ENCODE data around the gene ARHGAP22. TPM values are rescaled to one million over a fixed set of nuclear protein-coding genes. Genes with fewer than 3 reads are reported as not detected.

ARHGAP22 gene
- total and polyA plus RNA-seq, 3 experiments from 2014 or later, result not detected

DNA sequence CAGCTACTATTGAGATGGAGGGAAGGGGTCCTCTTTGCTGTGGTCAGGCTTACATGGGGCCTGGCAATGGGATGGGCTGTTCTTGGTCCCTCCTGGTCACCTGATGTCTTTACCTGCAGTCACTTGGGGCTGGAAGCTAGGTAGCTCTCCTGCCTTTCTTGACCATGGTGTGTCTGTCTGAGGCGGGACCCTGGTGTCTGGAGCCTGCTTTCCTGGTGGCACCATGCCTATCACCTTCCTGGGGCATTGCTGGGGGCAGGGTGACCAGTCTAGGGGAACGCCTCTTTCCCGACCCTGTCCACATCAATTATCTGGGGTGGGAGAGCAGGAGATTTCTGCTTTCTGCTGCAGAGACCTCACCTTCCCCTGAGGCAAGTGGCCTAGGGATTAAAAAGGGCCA, 55.6 kb downstream of the ARHGAP22 start:
- no peaks in the 10 kb centered on the region for H3K4me1 ChIP-seq (ENCODE audit: insufficient read depth, low read length)
- no peaks in the 10 kb centered on the region for H3K27me3 ChIP-seq (ENCODE audit: insufficient read depth, low read length, poor library complexity, severe bottlenecking)
- no peaks in the 10 kb centered on the region for H3K9me3 ChIP-seq (ENCODE audit: low read length)
- DNase-seq, result no peak
- H3K36me3 ChIP-seq (ENCODE audit: insufficient read depth, low read length), result no peaks in the 10 kb centered on the region
- no peak overlapping the region for H3K4me3 Mint-ChIP-seq
- no peaks in the 10 kb centered on the region for H3K9me3 Mint-ChIP-seq
- H3K27me3 Mint-ChIP-seq, result no peaks in the 10 kb centered on the region
- H3K27ac Mint-ChIP-seq, result no peak overlapping the region
- ChIA-PET CTCF (no interaction called here), POLR2A (no interaction called here)
- no peaks in the 10 kb centered on the region for H3K36me3 Mint-ChIP-seq
- no peak overlapping the region for H3K4me3 ChIP-seq (ENCODE audit: low read length)
- H3K27ac ChIP-seq (ENCODE audit: low read depth, low read length), result no peak overlapping the region
- H3K4me1 Mint-ChIP-seq, result no peaks in the 10 kb centered on the region

DNA sequence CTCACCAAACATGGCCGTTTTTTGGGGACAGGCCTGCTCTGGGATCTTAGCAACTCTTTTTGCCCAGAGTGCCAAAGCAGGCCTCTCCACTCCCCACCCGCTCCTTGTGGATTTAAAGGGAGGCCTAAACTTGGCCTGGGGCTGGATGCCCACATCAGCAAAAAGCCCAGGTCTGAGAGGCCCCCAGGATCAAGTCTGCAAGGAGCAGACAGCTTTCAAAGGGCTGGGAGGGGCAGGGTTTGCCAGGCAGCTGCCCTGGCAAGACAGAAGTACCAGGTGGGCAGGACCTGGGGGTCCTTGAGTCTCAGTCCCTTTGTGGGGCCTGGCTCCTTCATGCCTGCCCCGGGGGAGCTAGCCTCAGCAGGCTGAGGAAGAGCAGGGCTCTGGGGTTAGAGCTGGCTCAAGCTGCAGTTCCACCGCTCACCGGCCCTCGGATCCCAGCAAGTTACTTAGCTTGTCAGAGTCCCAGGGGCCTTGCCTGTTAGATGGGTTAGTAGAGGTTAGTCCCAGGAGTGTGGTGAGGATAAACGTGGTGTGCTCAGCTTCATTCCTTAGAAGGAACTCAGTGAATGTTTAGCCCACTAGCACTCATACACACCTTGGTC, 56.2 kb downstream of the ARHGAP22 start:
- Histone ChIP-seq H3K4me3 (ENCODE audit: low read length) (no peak overlapping the region), H3K4me1 (ENCODE audit: insufficient read depth, low read length) (no peaks in the 10 kb centered on the region), H3K27ac (ENCODE audit: low read depth, low read length) (no peak overlapping the region), H3K36me3 (ENCODE audit: insufficient read depth, low read length) (no peaks in the 10 kb centered on the region), H3K27me3 (ENCODE audit: insufficient read depth, low read length, poor library complexity, severe bottlenecking) (no peaks in the 10 kb centered on the region), H3K9me3 (ENCODE audit: low read length) (no peaks in the 10 kb centered on the region)
- Mint-ChIP-seq H3K27me3 (no peaks in the 10 kb centered on the region), H3K36me3 (no peaks in the 10 kb centered on the region), H3K9me3 (no peaks in the 10 kb centered on the region), H3K27ac (no peak overlapping the region), H3K4me1 (no peaks in the 10 kb centered on the region), H3K4me3 (no peak overlapping the region)
- ChIA-PET CTCF (no interaction called here), POLR2A (no interaction called here)
- no peak for DNase-seq

DNA sequence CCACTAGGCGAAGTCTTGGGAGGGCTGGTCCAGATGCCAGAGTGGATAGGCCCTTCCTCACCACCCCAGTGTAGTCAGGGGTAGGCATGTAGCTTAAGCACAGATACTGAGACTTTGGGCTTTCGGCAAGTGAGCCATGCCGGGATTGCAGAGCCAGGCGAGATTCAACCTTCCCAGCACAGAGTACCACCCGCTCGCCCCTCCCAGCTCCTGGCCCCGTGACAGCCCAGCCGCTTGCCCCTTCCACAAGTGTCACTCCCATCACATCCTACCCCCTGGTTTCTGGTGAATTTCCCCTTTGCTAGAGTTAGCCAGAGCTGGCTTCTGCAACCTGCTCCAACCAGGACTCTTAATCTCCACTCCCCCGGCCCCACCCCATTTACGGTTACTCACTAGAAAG, 56.9 kb downstream of the ARHGAP22 start:
- H3K27ac ChIP-seq (ENCODE audit: low read depth, low read length), result no peak overlapping the region
- H3K4me1 ChIP-seq (ENCODE audit: insufficient read depth, low read length), result no peaks in the 10 kb centered on the region
- Mint-ChIP-seq H3K36me3 (no peaks in the 10 kb centered on the region), H3K27ac (no peak overlapping the region), H3K27me3 (no peaks in the 10 kb centered on the region), H3K9me3 (no peaks in the 10 kb centered on the region), H3K4me3 (no peak overlapping the region), H3K4me1 (no peaks in the 10 kb centered on the region)
- DNase-seq, result no peak
- no peaks in the 10 kb centered on the region for H3K36me3 ChIP-seq (ENCODE audit: insufficient read depth, low read length)
- H3K4me3 ChIP-seq (ENCODE audit: low read length), result no peak overlapping the region
- no peaks in the 10 kb centered on the region for H3K9me3 ChIP-seq (ENCODE audit: low read length)
- ChIA-PET CTCF (no interaction called here), POLR2A (no interaction called here)
- no peaks in the 10 kb centered on the region for H3K27me3 ChIP-seq (ENCODE audit: insufficient read depth, low read length, poor library complexity, severe bottlenecking)

DNA sequence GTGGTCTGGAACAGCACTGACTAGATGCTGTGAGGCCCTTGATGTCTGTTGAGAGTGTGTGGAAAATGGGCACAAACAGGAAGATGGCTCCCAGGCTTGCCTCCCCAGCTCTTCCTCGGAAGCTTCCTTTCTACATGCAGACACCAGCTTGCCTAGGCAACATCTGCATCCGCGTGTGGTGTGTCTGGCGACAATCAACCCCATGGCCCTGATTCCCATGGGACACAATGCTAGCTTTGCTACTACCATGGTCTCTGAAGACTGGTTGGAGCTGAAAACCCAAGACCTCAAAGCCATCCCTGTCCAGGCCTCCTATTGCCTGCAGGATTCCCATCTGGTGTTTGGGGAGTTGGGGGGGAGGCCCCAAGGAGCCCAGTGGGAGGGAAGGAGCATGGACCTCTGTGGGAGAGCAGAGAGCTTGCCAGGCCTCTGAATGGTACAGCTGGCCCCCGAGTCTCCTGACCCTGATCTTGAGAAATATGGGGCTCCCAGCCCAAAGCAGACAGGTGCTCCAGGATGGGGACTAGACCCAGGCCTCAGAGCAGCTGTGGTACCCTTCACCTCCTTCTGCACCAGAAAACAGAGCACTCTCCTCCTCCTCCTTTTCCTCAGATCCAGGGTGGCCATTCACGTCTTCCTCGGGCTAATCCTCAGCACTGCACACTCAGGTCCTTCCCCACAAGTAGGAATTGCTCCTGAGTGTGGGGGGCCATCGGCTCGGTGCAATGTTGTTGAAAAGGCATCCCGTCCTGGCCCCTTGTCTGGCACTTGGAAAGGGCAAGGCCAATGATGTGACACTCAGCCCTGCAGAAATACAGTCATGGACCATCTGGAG, 57.6 kb downstream of the ARHGAP22 start:
- ChIA-PET CTCF (no interaction called here), POLR2A (no interaction called here)
- no peaks in the 10 kb centered on the region for H3K4me1 ChIP-seq (ENCODE audit: insufficient read depth, low read length)
- H3K27ac ChIP-seq (ENCODE audit: low read depth, low read length), result no peak overlapping the region
- no peak for DNase-seq
- H3K4me3 ChIP-seq (ENCODE audit: low read length), result no peak overlapping the region
- Mint-ChIP-seq H3K27ac (no peak overlapping the region), H3K4me3 (no peak overlapping the region), H3K27me3 (no peaks in the 10 kb centered on the region), H3K36me3 (no peaks in the 10 kb centered on the region), H3K9me3 (peaks cover 0 to 3% (median 0%) of the 10 kb centered on the region in 5 donors), H3K4me1 (no peaks in the 10 kb centered on the region)
- H3K27me3 ChIP-seq (ENCODE audit: insufficient read depth, low read length, poor library complexity, severe bottlenecking), result no peaks in the 10 kb centered on the region
- no peaks in the 10 kb centered on the region for H3K36me3 ChIP-seq (ENCODE audit: insufficient read depth, low read length)
- H3K9me3 ChIP-seq (ENCODE audit: low read length), result no peaks in the 10 kb centered on the region

DNA sequence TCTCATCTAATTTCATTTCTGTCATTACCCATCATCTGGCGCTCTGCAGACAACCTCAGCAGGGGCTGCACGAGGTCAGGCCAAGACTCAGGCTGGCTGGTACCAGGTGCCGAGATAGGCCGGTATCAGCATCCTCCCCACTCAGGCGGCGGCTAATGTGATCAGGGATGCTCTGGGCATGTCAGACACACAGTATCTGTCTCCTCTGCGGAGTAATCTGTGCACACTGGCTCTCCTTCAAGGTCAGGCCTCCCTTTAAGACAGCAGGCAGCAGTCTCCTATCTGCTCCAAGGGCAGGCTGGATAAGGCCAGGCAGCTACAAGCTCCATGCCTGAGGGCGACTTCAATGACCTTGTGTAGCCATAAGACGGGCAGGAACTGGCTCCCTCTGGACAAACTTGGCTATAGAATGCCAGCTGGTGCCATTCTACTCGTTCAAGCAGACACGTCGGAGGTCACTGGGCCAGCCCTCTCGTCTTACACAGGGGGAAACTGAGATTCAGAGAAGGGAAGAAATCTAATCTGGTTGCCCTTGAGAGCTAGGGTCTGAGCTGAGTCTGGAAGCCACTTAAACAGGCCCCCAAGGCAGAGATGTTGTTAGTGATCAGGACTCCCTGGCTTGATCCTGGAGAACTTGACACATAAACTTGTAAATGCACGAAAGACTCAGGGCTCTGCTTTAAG, 59.3 kb downstream of the ARHGAP22 start:
- H3K4me1 Mint-ChIP-seq, result no peaks in the 10 kb centered on the region
- no peaks in the 10 kb centered on the region for H3K27me3 ChIP-seq (ENCODE audit: insufficient read depth, low read length, poor library complexity, severe bottlenecking)
- no peaks in the 10 kb centered on the region for H3K4me1 ChIP-seq (ENCODE audit: insufficient read depth, low read length)
- no peak overlapping the region for H3K4me3 ChIP-seq (ENCODE audit: low read length)
- no peaks in the 10 kb centered on the region for H3K9me3 ChIP-seq (ENCODE audit: low read length)
- H3K27ac Mint-ChIP-seq, result no peak overlapping the region
- H3K27ac ChIP-seq (ENCODE audit: low read depth, low read length), result no peak overlapping the region
- H3K9me3 Mint-ChIP-seq, result peaks cover 0 to 3% (median 0%) of the 10 kb centered on the region in 5 donors
- no peaks in the 10 kb centered on the region for H3K36me3 ChIP-seq (ENCODE audit: insufficient read depth, low read length)
- no peak overlapping the region for H3K4me3 Mint-ChIP-seq
- DNase-seq, result no peak
- H3K36me3 Mint-ChIP-seq, result no peaks in the 10 kb centered on the region
- ChIA-PET CTCF (no interaction called here), POLR2A (no interaction called here)
- peaks cover 0 to 8% of the 10 kb centered on the region in 2 donors for H3K27me3 Mint-ChIP-seq

DNA sequence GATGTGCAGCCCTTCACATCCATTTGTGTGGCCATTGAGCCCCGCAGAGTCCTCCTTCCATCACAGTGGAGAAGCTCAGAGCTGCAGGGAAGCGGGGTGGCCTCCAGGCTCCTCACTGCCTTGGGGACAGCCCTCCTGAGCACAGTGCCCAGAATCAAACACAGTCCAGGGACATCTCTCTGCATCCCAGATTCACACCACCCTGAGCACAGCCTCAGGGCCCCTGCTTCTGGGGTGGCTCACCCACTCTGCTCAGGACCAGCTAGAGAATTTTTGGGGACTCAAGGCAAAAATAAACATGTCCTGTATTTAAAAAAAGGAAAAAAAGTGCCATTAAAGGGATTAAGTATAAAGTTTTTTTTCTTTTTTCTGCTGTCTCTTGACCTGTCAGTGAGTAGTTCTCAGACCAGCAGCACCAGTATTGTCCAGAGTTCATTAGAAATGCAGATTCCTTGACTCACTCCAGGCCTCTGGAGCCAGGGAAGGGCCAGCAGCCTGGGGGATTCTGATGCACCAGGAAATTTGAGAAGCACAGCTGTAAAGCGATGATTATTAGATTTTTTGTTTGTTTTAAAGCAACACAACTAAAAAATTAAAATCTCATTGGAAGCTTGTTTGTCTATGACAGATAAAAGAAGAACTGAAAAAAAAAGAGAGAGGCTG, 61.6 kb downstream of the ARHGAP22 start:
- CTCF ChIA-PET, result no interaction called here
- Histone ChIP-seq H3K9me3 (ENCODE audit: low read length) (no peaks in the 10 kb centered on the region), H3K36me3 (ENCODE audit: insufficient read depth, low read length) (no peaks in the 10 kb centered on the region), H3K4me3 (ENCODE audit: low read length) (no peak overlapping the region), H3K4me1 (ENCODE audit: insufficient read depth, low read length) (no peaks in the 10 kb centered on the region), H3K27me3 (ENCODE audit: insufficient read depth, low read length, poor library complexity, severe bottlenecking) (no peaks in the 10 kb centered on the region), H3K27ac (ENCODE audit: low read depth, low read length) (no peak overlapping the region)
- DNase-seq, result no peak
- peaks cover 0 to 3% (median 0%) of the 10 kb centered on the region in 5 donors for H3K9me3 Mint-ChIP-seq
- POLR2A ChIA-PET, result no interaction called here
- peaks cover 0 to 8% of the 10 kb centered on the region in 2 donors for H3K27me3 Mint-ChIP-seq
- no peaks in the 10 kb centered on the region for H3K4me1 Mint-ChIP-seq
- H3K4me3 Mint-ChIP-seq, result no peak overlapping the region
- no peaks in the 10 kb centered on the region for H3K36me3 Mint-ChIP-seq
- H3K27ac Mint-ChIP-seq, result no peak overlapping the region

DNA sequence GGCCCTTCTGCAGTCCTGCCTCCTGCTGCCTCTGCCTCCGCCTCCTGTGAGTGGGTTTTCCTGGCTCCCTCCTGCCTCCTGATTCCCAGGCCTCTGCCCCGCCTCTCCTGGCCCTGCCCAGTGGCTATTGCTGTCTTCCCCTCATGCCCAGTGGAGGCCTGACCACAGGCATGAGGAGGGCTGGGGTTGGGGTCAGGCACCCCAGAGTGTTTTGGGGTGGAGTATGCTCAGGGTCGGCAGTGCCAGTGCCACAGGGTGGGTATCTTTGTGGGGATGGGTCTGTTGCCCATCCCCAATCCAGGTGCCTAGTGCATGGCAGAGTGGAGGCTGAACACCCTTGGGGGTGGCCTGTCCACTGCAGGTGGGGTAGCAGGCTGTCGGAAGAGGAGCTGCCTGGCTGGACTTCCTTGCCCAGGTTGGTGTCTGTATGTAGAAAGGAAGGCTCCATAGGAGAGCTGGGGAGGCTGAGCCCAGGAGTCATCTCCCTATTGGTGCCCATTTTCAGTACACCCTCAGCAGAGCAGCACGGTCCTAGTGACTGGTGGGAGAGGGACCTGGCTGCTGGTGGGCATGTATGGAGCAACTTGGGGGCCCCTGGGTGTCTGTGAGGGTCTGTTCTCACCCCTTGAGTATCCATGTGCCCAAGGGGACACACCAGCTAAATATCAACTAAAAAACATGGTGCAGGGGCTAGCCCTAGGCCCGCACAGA, 62.2 kb downstream of the ARHGAP22 start:
- Mint-ChIP-seq H3K9me3 (peaks cover 0 to 3% (median 0%) of the 10 kb centered on the region in 5 donors), H3K4me1 (no peaks in the 10 kb centered on the region), H3K27me3 (peaks cover 2 to 12% of the 10 kb centered on the region in 2 donors), H3K27ac (no peak overlapping the region), H3K4me3 (peak overlapping the region in 1 of 7 donors; percentile 46), H3K36me3 (no peaks in the 10 kb centered on the region)
- Histone ChIP-seq H3K4me3 (ENCODE audit: low read length) (no peak overlapping the region), H3K27me3 (ENCODE audit: insufficient read depth, low read length, poor library complexity, severe bottlenecking) (no peaks in the 10 kb centered on the region), H3K27ac (ENCODE audit: low read depth, low read length) (no peak overlapping the region), H3K36me3 (ENCODE audit: insufficient read depth, low read length) (no peaks in the 10 kb centered on the region), H3K9me3 (ENCODE audit: low read length) (no peaks in the 10 kb centered on the region), H3K4me1 (ENCODE audit: insufficient read depth, low read length) (no peaks in the 10 kb centered on the region)
- ChIA-PET POLR2A (no interaction called here), CTCF (no interaction called here)
- DNase-seq, result no peak
